ENCODE measurements around the gene KDM4C.

- TF ChIP-seq CTCF (IDR thresholded peaks at IDR 0.05) (no peak), EZH2 (IDR thresholded peaks at IDR 0.05; ENCODE audit: borderline replicate concordance, insufficient read depth, low read depth, low read length, poor library complexity, severe bottlenecking) (no peak)
Observed at GRCh38 chr9:6855860-6856259, 98.1 kb downstream of the KDM4C start.
